ENCODE data around the gene ANKS1B.

GRCh38 chr12:99704458-99704857, 280.3 kb downstream of the ANKS1B start:
- no peak for TF ChIP-seq CTCF (IDR thresholded peaks at IDR 0.05)
- TF ChIP-seq EP300 (IDR thresholded peaks at IDR 0.05) = no peak
- TF ChIP-seq POLR2A (IDR thresholded peaks at IDR 0.05) = no peak
